Measurements from ENCODE around the gene TMEM165.

TMEM165 gene

GRCh38 chr4:55399581-55399980 is 3.8 kb downstream of the TMEM165 start:
- DNase-seq (ENCODE audit: extremely low read depth in 1 of 2, low read depth in 1 of 2) = no peak

GRCh38 chr4:55405073-55405472 is 9.3 kb downstream of the TMEM165 start:
- no peak for DNase-seq (ENCODE audit: extremely low read depth in 1 of 2, low read depth in 1 of 2)

- no peak for DNase-seq (ENCODE audit: extremely low read depth in 1 of 2, low read depth in 1 of 2)
Measured at GRCh38 chr4:55406545-55406944, 10.8 kb downstream of the TMEM165 start.

GRCh38 chr4:55407119-55407518 is 11.4 kb downstream of the TMEM165 start:
- no peak for DNase-seq (ENCODE audit: extremely low read depth in 1 of 2, low read depth in 1 of 2)

- no peak for DNase-seq (ENCODE audit: extremely low read depth in 1 of 2, low read depth in 1 of 2)
Measured at GRCh38 chr4:55407764-55408163, 12.0 kb downstream of the TMEM165 start.

- DNase-seq (ENCODE audit: extremely low read depth in 1 of 2, low read depth in 1 of 2) = no peak
Measured at GRCh38 chr4:55409468-55410171, 13.9 kb downstream of the TMEM165 start.

- no peak for DNase-seq (ENCODE audit: extremely low read depth in 1 of 2, low read depth in 1 of 2)
Measured at GRCh38 chr4:55410431-55410830, 14.7 kb downstream of the TMEM165 start.

- DNase-seq (ENCODE audit: extremely low read depth in 1 of 2, low read depth in 1 of 2) = no peak
Measured at GRCh38 chr4:55411621-55412020, 15.9 kb downstream of the TMEM165 start.

- DNase-seq (ENCODE audit: extremely low read depth in 1 of 2, low read depth in 1 of 2) = no peak
Measured at GRCh38 chr4:55416176-55416575, 20.4 kb downstream of the TMEM165 start.

- no peak for DNase-seq (ENCODE audit: extremely low read depth in 1 of 2, low read depth in 1 of 2)
Measured at GRCh38 chr4:55424791-55425190, 29.0 kb downstream of the TMEM165 start.

GRCh38 chr4:55431710-55432336 is 36.1 kb downstream of the TMEM165 start:
- DNase-seq (ENCODE audit: extremely low read depth in 1 of 2, low read depth in 1 of 2) = no peak

GRCh38 chr4:55435141-55435841 is 39.5 kb downstream of the TMEM165 start:
- DNase-seq (ENCODE audit: extremely low read depth in 1 of 2, low read depth in 1 of 2) = no peak

- DNase-seq (ENCODE audit: extremely low read depth in 1 of 2, low read depth in 1 of 2) = no peak
Measured at GRCh38 chr4:55437356-55437796, 41.6 kb downstream of the TMEM165 start.

- no peak for DNase-seq (ENCODE audit: extremely low read depth in 1 of 2, low read depth in 1 of 2)
Measured at GRCh38 chr4:55437823-55438222, 42.1 kb downstream of the TMEM165 start.

GRCh38 chr4:55438314-55438713 is 42.6 kb downstream of the TMEM165 start:
- no peak for DNase-seq (ENCODE audit: extremely low read depth in 1 of 2, low read depth in 1 of 2)

GRCh38 chr4:55439023-55439422 is 43.3 kb downstream of the TMEM165 start:
- no peak for DNase-seq (ENCODE audit: extremely low read depth in 1 of 2, low read depth in 1 of 2)

- DNase-seq (ENCODE audit: extremely low read depth in 1 of 2, low read depth in 1 of 2) = no peak
Measured at GRCh38 chr4:55440786-55441185, 45.0 kb downstream of the TMEM165 start.

- DNase-seq (ENCODE audit: extremely low read depth in 1 of 2, low read depth in 1 of 2) = no peak
Measured at GRCh38 chr4:55442541-55442940, 46.8 kb downstream of the TMEM165 start.

GRCh38 chr4:55444827-55445226 is 49.1 kb downstream of the TMEM165 start:
- no peak for DNase-seq (ENCODE audit: extremely low read depth in 1 of 2, low read depth in 1 of 2)

GRCh38 chr4:55445921-55446577 is 50.3 kb downstream of the TMEM165 start:
- no peak for DNase-seq (ENCODE audit: extremely low read depth in 1 of 2, low read depth in 1 of 2)

- no peak for DNase-seq (ENCODE audit: extremely low read depth in 1 of 2, low read depth in 1 of 2)
Measured at GRCh38 chr4:55446578-55446922, 50.8 kb downstream of the TMEM165 start.

Measured in activated CD8-positive, alpha-beta memory T cell treated with anti-CD3 and anti-CD28 coated beads for 1 hour (primary cell).